NCI-H146 (cell line): ENCODE data around the gene GNB1.

Source experiments
- DNase-seq: peaks from one replicate; lab custom pipeline; 2025; lab: John Stamatoyannopoulos, UW

The GNB1 gene

GRCh38 chr1:1825217-1825616 is 65.7 kb downstream of the GNB1 start:
- DNase-seq: no peak

DNA sequence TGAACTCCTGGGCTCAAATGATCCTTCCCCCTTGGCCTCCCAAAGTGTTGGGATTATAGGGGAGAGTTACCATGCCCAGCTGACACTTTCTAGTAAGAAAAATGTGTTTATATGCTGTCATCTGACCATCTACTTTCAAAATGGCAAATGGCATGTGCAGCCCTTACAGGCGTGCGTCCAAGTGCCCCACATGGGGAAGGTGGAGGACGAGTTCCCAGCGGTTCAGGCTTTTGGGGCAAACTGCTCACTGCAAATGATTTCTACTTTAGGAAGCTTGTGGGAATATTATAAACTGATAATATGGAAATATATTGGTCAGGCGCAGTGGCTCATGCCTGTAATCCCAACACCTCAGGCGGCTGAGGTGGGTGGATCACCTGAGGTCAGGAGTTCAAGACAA is 71.1 kb downstream of the GNB1 start:
- DNase-seq: no peak

DNA sequence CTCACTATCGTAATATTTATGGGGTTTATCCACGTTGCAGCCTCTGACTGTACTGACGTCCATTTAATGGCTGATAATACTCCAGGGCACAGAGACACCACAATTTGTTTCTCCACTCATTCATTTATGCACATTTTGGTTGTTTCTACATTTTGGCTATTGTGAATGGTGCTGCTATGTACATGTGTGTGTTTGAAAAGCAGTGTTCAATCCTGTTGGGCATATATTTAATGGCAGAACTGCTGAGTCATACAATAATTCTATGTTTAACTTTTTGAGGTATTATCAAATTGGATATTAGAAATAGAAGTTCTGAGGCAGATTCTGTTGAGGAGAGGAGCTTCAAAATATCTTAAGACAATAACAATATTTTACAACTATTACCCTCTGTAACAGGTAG is 73.7 kb downstream of the GNB1 start:
- no peak for DNase-seq

DNA sequence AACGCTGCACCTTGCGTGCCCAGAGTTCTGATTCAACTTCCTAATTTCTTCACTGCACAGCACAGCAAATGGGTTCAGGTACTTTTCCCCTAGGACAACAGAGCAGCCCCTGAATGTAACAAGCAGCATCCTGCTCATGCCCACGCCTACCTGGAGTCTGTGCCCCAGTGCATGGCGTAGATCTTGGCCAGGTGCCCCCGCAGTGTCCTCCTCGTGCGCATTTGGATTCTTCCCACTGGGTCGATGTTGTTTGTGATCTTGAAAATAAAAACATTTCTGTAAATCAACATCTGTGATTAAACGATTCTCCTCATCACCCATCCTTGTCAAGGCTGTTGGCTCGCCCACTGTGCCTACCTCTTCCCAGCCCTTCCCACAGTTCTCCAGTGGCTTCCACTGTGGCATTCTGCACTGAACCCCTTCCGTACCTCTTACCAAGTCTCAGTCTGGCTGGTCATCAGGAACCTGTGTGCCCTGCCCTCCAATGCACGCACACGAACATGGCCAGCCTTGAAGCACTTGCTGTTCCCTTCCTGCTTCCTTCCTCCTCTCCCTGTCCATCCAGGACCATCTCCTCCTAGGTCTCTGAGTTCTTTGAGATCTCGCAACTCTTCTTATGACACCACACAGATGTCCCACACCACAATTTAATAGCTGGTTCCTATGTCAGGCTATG is 75.1 kb downstream of the GNB1 start:
- no peak for DNase-seq

- DNase-seq: no peak
Observed at GRCh38 chr1:1809489-1809888, 81.4 kb downstream of the GNB1 start.

DNA sequence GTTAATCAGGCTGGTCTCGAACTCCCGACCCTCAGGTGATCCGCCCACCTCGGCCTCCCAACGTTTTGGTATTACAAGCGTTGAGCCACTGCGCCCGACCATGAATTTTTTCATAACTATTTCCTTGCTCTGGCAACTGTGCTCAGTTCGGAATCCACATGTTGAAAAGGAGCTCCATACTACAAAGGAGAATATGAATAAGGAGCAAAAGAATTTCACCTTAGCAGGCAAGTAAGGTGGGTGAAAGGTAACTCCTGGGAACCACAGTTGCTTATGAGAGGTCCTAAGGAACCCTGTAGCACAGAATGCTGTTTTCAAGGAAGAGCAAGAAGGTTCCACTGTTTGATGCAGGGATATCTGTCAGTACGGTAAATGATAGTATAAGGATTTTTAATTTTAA is 82.7 kb downstream of the GNB1 start:
- DNase-seq: no peak

- no peak for DNase-seq
Observed at GRCh38 chr1:1806890-1807289, 84.0 kb downstream of the GNB1 start.

- DNase-seq: no peak
Observed at GRCh38 chr1:1804301-1804700, 86.6 kb downstream of the GNB1 start.

DNA sequence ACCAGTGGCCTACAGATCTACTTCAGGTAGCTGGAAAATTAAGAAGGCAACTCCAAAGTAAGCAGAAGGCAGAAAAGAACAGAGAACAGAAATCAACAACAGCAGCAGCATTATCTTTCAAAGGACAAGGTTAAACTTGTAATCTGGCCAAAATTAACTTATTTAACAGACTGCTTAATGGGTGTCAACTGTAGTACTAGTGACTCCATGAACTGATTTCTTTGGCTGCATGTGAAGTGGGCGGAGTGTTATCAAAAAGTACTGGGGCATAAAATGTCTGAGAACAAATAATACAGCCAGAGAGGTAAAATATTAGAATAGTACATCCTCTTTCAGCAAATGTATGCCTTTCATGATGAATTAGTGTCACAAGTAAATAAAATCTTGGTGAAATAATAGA is 88.0 kb downstream of the GNB1 start:
- DNase-seq: no peak

GRCh38 chr1:1799716-1800115 is 91.2 kb downstream of the GNB1 start:
- no peak for DNase-seq

GRCh38 chr1:1797731-1798341 is 93.1 kb downstream of the GNB1 start:
- no peak for DNase-seq

DNA sequence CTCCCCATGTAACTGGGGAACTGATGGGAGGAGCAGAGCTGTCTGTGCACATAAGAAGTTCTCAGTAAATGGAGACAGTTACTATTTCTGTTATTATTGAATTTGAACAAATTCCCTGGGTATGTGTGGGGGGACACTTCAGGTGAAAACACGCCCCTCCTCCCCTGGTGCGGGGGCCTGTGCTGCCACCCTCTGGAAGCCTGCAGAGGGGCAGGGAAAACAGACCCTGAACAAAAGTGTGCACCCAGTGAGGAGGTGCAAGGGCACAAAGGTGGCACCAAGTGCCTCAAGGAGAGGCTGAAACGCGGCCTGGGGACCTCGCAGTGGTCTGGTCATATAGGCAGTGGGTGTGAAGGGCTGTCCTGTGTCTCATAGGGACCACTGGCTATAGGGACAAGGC is 94.4 kb downstream of the GNB1 start:
- DNase-seq: no peak

DNA sequence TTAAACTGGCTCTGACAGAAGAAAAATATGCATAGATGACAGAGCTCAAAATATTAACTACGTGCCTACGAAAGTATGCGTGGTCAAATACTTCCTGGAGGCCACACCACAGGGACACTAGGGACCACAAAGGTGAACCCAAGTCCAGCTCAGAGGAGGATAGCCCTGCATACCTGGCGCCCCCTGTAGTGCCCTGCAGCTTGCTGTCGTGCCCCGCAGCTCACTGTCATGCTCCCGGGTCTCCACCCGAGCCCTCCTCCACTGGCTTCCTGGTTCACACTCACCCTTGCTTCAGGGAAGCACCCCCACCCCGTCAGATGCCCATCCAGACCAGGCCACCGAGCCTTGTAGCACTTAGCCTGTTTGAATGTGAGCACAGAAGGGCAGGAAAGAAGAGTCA is 95.9 kb downstream of the GNB1 start:
- no peak for DNase-seq

- DNase-seq: no peak
Observed at GRCh38 chr1:1793481-1794244, 97.2 kb downstream of the GNB1 start.

- DNase-seq: no peak
Observed at GRCh38 chr1:1788646-1789431, 102.0 kb downstream of the GNB1 start.

- no peak for DNase-seq
Observed at GRCh38 chr1:1788136-1788535, 102.8 kb downstream of the GNB1 start.

DNA sequence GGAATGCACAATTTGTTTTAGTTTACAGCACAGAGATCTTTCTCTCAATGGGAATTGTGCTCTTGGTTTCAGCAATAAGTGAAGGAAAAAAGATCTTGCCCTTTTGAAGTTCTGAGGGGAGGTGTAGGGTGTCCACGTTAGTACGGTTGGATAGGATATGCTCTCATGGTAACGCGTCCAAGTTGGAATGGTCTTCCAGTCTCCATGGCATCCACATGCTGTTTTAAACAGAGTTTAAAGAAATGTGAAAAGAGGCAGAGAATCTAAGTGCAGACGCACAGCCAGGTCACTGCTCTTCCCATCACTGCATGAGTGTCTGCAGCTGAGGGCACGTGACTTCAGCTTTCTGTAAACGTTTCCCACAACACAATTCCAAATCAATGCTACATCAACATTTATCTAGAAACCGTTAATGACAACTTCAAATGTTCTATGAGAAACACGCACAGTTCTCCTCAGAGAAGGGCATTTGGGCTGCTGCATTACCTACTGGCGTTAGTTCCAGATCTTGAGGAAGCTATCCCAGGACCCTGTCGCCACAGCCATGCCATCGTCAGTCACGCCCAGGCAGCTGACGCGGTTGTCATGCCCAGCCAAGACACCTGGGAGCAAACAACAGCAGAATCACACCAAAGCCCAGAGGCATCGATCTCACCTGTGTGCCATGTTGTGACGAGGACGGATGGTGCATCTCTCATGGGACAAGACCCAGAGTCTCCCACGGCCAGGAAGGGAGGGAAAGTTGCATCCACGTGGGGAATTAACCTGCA is 103.9 kb downstream of the GNB1 start:
- no peak for DNase-seq

GRCh38 chr1:1785666-1786065 is 105.2 kb downstream of the GNB1 start:
- DNase-seq: no peak

GRCh38 chr1:1784933-1785332 is 106.0 kb downstream of the GNB1 start:
- DNase-seq: no peak

DNA sequence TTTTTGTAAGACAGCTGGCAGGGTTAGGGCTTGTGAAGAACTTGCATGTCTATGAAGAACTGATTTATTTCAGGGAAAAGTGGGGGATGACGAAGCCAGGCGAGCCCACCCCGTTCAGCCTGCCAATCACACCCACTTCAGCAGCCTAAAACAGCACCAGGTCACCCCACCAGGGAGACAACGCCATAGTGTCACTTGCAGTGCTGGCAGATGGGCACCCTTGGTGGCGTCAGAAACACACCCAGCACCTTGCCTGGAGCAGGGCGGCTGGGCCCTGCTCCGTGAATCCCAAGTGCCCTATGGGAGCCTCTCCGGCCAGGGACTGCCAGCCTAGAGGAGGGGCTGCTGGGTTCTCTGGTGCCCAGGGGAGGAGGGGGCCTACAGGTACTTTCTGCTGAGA is 107.6 kb downstream of the GNB1 start:
- DNase-seq: no peak

GRCh38 chr1:1782399-1783221 is 108.3 kb downstream of the GNB1 start:
- peak; percentile 57 for DNase-seq
